Keratinocyte (primary cell): ENCODE measurements around the gene KNCN. TPM values are rescaled to one million over a fixed set of nuclear protein-coding genes. Genes with fewer than 3 reads are reported as not detected.
A peak's percentile ranks its signal among the peaks of the same experiment; 100 is the strongest.

Experiments
- DNase-seq: peaks from one replicate; pipeline ENCODE4 v3.0.0-alpha.2; 2011; ENCODE audit warnings: low read depth, missing footprints, low spot score
- FAIRE-seq: peaks from 2 replicates; lab custom pipeline; 2011; peaks lifted over from hg19 to GRCh38; lab: Jason Lieb, UNC
- H2AFZ ChIP-seq: 2 replicates; pipeline ENCODE4 v1.6.0; 2012; ENCODE audit warnings: low read length, control low read depth, inconsistent platforms; ENCODE audit not compliant: control insufficient read depth
- H3K27ac ChIP-seq: 2 replicates; pipeline ENCODE4 v1.5.1; 2011; ENCODE audit warnings: low read length; ENCODE audit not compliant: control insufficient read depth, insufficient read depth
- H3K27me3 ChIP-seq: 3 replicates; pipeline ENCODE4 v1.6.0; 2011; ENCODE audit warnings: low read length; ENCODE audit not compliant: control insufficient read depth, insufficient read depth; ENCODE audit errors: extremely low read depth
- H3K36me3 ChIP-seq, 2 experiments: 2 replicates in 1 of 2; 3 replicates in 1 of 2; pipeline ENCODE4 v1.5.1; 2011; ENCODE audit warnings: low read length in 2 of 2, mild to moderate bottlenecking in 1 of 2; ENCODE audit not compliant: control insufficient read depth in 2 of 2, insufficient read depth in 2 of 2; ENCODE audit errors: extremely low read depth in 1 of 2
- H3K4me1 ChIP-seq: 3 replicates; pipeline ENCODE4 v1.5.1; 2011; ENCODE audit warnings: low read length; ENCODE audit not compliant: control insufficient read depth, insufficient read depth; ENCODE audit errors: extremely low read depth
- H3K4me2 ChIP-seq: 3 replicates; pipeline ENCODE4 v1.6.0; 2011; ENCODE audit warnings: low read depth, low read length; ENCODE audit not compliant: control insufficient read depth, insufficient read depth; ENCODE audit errors: extremely low read depth
- H3K4me3 ChIP-seq, 3 experiments: fragments of 200-600 bp in 1 of 3; sonication (generic) in 1 of 3; 2 replicates in 2 of 3; 3 replicates in 1 of 3; pipeline ENCODE4 v1.5.1; 2011 to 2016; ENCODE audit warnings: low read length in 3 of 3, mild to moderate bottlenecking in 3 of 3, control low read depth in 2 of 3, inconsistent platforms in 1 of 3, low read depth in 1 of 3, mixed read lengths in 1 of 3, mixed run types in 1 of 3, moderate library complexity in 1 of 3; ENCODE audit not compliant: control insufficient read depth in 2 of 3, insufficient read depth in 2 of 3; ENCODE audit errors: extremely low read depth in 1 of 3
- H3K79me2 ChIP-seq: 2 replicates; pipeline ENCODE4 v1.6.0; 2012; ENCODE audit warnings: low read length; ENCODE audit not compliant: control insufficient read depth, insufficient read depth
- H3K9ac ChIP-seq: 3 replicates; pipeline ENCODE4 v1.6.0; 2011; ENCODE audit warnings: low read length; ENCODE audit not compliant: control insufficient read depth, insufficient read depth; ENCODE audit errors: extremely low read depth
- H3K9me1 ChIP-seq: 3 replicates; pipeline ENCODE4 v1.6.0; 2011; ENCODE audit warnings: low read length; ENCODE audit not compliant: control insufficient read depth, insufficient read depth; ENCODE audit errors: extremely low read depth
- H3K9me3 ChIP-seq: 2 replicates; pipeline ENCODE4 v1.5.1; 2012; ENCODE audit warnings: low read depth, low read length; ENCODE audit not compliant: control insufficient read depth
- H4K20me1 ChIP-seq: 3 replicates; pipeline ENCODE4 v1.6.0; 2011; ENCODE audit warnings: low read length; ENCODE audit not compliant: control insufficient read depth, insufficient read depth; ENCODE audit errors: extremely low read depth
- CTCF ChIP-seq, 3 experiments: IDR thresholded peaks in 1 of 3; conservative IDR thresholded peaks in 1 of 3; optimal IDR thresholded peaks in 1 of 3; 2 replicates in 2 of 3; 3 replicates in 1 of 3; pipeline versions ENCODE3 to v1.5.1; 2011; ENCODE audit warnings: low read length in 3 of 3, mild to moderate bottlenecking in 3 of 3, moderate library complexity in 2 of 3, control low read depth in 1 of 3, inconsistent platforms in 1 of 3; ENCODE audit not compliant: insufficient read depth in 2 of 3; ENCODE audit errors: extremely low read depth in 1 of 3
- EZH2 ChIP-seq: IDR thresholded peaks from one replicate; pipeline ENCODE4 v1.6.1; 2012; ENCODE audit warnings: inconsistent platforms, mild to moderate bottlenecking, low read length, moderate library complexity
- dilution Hi-C: fragments of 300-500 bp; cut with MboI; formaldehyde crosslinking; loops from one replicate; pipeline ENCODE4 v1.7.0; 2020; ENCODE audit warnings: low sequenced_read_pairs; ENCODE audit not compliant: extremely low pct_ligation_motif_present
- polyA plus RNA-seq, 5 experiments: library from polyadenylated mRNA; depleted of rRNA in 3 of 5; stranded (reverse) in 3 of 5; stranded (forward) in 1 of 5; unstranded in 1 of 5; fragments of >200 nt; gene quantifications; 1 replicate in 1 of 5; 2 replicates in 3 of 5; 3 replicates in 1 of 5; pipeline versions ENCODE4 v1.2.1 to v1.2.3, GENCODE V29; 2011 to 2012; ENCODE audit warnings: missing spikeins in 2 of 5, low read depth in 1 of 5, low replicate concordance in 1 of 5

The KNCN gene
- polyA plus RNA-seq, 1 donor (not counting 4 experiments of a cell fraction or from before 2014, with no cell fraction given) = not detected

- no peak overlapping the region for H3K27ac ChIP-seq
- dilution Hi-C loops = no loop called here
- H3K36me3 ChIP-seq = peaks cover 41 to 44% of the 10 kb centered on the region in 2 experiments
- no peaks in the 10 kb centered on the region for H3K79me2 ChIP-seq
- DNase-seq = no peak
- peak; percentile 82 for FAIRE-seq
- no peak overlapping the region for H3K9ac ChIP-seq
- no peaks in the 10 kb centered on the region for H3K9me1 ChIP-seq
- no peak overlapping the region for H3K4me2 ChIP-seq
- no peaks in the 10 kb centered on the region for H3K9me3 ChIP-seq
- TF ChIP-seq CTCF (optimal IDR thresholded peaks at IDR 0.05 in 1 of 3, IDR thresholded peaks at IDR 0.05 in 1 of 3, conservative IDR thresholded peaks at IDR 0.05 in 1 of 3; ENCODE audit: extremely low read depth in 1 of 3, insufficient read depth in 2 of 3, low read length in 3 of 3) (no peak), EZH2 (no peak)
- H2AFZ ChIP-seq = no peak overlapping the region
- no peaks in the 10 kb centered on the region for H3K4me1 ChIP-seq
- H3K27me3 ChIP-seq = no peaks in the 10 kb centered on the region
- no peaks in the 10 kb centered on the region for H4K20me1 ChIP-seq
- no peak overlapping the region for H3K4me3 ChIP-seq
These were observed 30.4 kb upstream of the KNCN start for GRCh38 chr1:46581681-46582455.

GRCh38 chr1:46580140-46580903 lies 28.9 kb upstream of the KNCN start:
- H3K36me3 ChIP-seq = peaks cover 38 to 48% of the 10 kb centered on the region in 2 experiments
- dilution Hi-C loops = no loop called here
- H4K20me1 ChIP-seq = no peaks in the 10 kb centered on the region
- TF ChIP-seq EZH2 (no peak), CTCF (optimal IDR thresholded peaks at IDR 0.05 in 1 of 3, IDR thresholded peaks at IDR 0.05 in 1 of 3, conservative IDR thresholded peaks at IDR 0.05 in 1 of 3; ENCODE audit: extremely low read depth in 1 of 3, insufficient read depth in 2 of 3, low read length in 3 of 3) (no peak)
- H3K79me2 ChIP-seq = no peaks in the 10 kb centered on the region
- H3K9me3 ChIP-seq = no peaks in the 10 kb centered on the region
- no peak overlapping the region for H3K27ac ChIP-seq
- no peaks in the 10 kb centered on the region for H3K27me3 ChIP-seq
- no peak overlapping the region for H3K4me3 ChIP-seq
- FAIRE-seq (no peak), DNase-seq (no peak)
- no peak overlapping the region for H2AFZ ChIP-seq
- no peaks in the 10 kb centered on the region for H3K4me1 ChIP-seq
- H3K9me1 ChIP-seq = no peaks in the 10 kb centered on the region
- no peak overlapping the region for H3K4me2 ChIP-seq
- H3K9ac ChIP-seq = no peak overlapping the region
